DND-41 (cell line): Measurements from ENCODE around the gene SRMS.

Experiments used
- ATAC-seq: fragments of 200-7000 bp; cut with Tn5 transposase; 3 replicates; pipeline ENCODE4 v1.9.1; 2021; ENCODE audit warnings: low read depth; ENCODE audit not compliant: insufficient read depth
- DNase-seq: peaks from one replicate; pipeline ENCODE4 v3.0.0-alpha.2; 2020
- H2AFZ ChIP-seq: 2 replicates; pipeline ENCODE4 v1.6.0; 2012; ENCODE audit warnings: low read depth, low read length
- H3K27ac ChIP-seq: 2 replicates; pipeline ENCODE4 v1.5.1; 2012; ENCODE audit warnings: low read length, inconsistent platforms
- H3K27me3 ChIP-seq: fragments of 200-600 bp; sonication (generic); 2 replicates; pipeline ENCODE4 v1.6.0; 2012; ENCODE audit warnings: low read length, mild to moderate bottlenecking, inconsistent platforms; ENCODE audit not compliant: insufficient read depth, poor library complexity
- H3K36me3 ChIP-seq: 2 replicates; pipeline ENCODE4 v1.5.1; 2012; ENCODE audit warnings: low read length, inconsistent platforms; ENCODE audit not compliant: insufficient read depth
- H3K4me1 ChIP-seq: 2 replicates; pipeline ENCODE4 v1.5.1; 2012; ENCODE audit warnings: mild to moderate bottlenecking, low read length; ENCODE audit not compliant: insufficient read depth
- H3K4me2 ChIP-seq: 2 replicates; pipeline ENCODE4 v1.6.0; 2012; ENCODE audit warnings: mild to moderate bottlenecking, moderate library complexity, low read length, inconsistent platforms; ENCODE audit not compliant: insufficient read depth
- H3K4me3 ChIP-seq, 2 experiments: fragments of 200-600 bp in 1 of 2; shearing (Covaris generic) in 1 of 2; 2 replicates each; pipeline ENCODE4 v1.5.1; 2012 to 2016; ENCODE audit warnings: inconsistent platforms in 2 of 2, low read length in 2 of 2, mild to moderate bottlenecking in 2 of 2, low read depth in 1 of 2, moderate library complexity in 1 of 2
- H3K79me2 ChIP-seq: 2 replicates; pipeline ENCODE4 v1.6.0; 2012; ENCODE audit warnings: low read length, inconsistent platforms; ENCODE audit not compliant: insufficient read depth
- H3K9ac ChIP-seq: 2 replicates; pipeline ENCODE4 v1.6.0; 2012; ENCODE audit warnings: low read depth, mild to moderate bottlenecking, inconsistent platforms, low read length, moderate library complexity
- H3K9me3 ChIP-seq: 2 replicates; pipeline ENCODE4 v1.5.1; 2012; ENCODE audit warnings: low read length, moderate library complexity, mild to moderate bottlenecking, inconsistent platforms; ENCODE audit not compliant: insufficient read depth, severe bottlenecking
- H4K20me1 ChIP-seq: 2 replicates; pipeline ENCODE4 v1.6.0; 2012; ENCODE audit warnings: low read length; ENCODE audit not compliant: insufficient read depth
- EZH2 ChIP-seq: IDR thresholded peaks from 3 replicates; pipeline ENCODE4 v1.6.1; 2012; ENCODE audit warnings: borderline replicate concordance, low read depth, mild to moderate bottlenecking, moderate library complexity, low read length, inconsistent platforms; ENCODE audit not compliant: severe bottlenecking
- TF ChIP-seq, protein P1 (sequence below): IDR thresholded peaks from 2 replicates; pipeline ENCODE4 v1.5.1; 2012; ENCODE audit warnings: borderline replicate concordance, low read length, moderate library complexity, mild to moderate bottlenecking; ENCODE audit not compliant: poor library complexity, severe bottlenecking; ENCODE audit errors: extremely low read depth

Gene SRMS

GRCh38 chr20:63540417-63541186 lies 6.9 kb downstream of the SRMS start:
- H3K27ac ChIP-seq: no peak overlapping the region
- DNase-seq: no peak
- H3K9me3 ChIP-seq: no peaks in the 10 kb centered on the region
- no peak overlapping the region for H3K4me2 ChIP-seq
- H3K4me3 ChIP-seq: no peak overlapping the region
- ATAC-seq: no peak
- H3K4me1 ChIP-seq: peaks cover 21% of the 10 kb centered on the region
- no peaks in the 10 kb centered on the region for H3K79me2 ChIP-seq
- H2AFZ ChIP-seq: no peak overlapping the region
- no peak for TF ChIP-seq EZH2
- TF ChIP-seq, protein P1, sequence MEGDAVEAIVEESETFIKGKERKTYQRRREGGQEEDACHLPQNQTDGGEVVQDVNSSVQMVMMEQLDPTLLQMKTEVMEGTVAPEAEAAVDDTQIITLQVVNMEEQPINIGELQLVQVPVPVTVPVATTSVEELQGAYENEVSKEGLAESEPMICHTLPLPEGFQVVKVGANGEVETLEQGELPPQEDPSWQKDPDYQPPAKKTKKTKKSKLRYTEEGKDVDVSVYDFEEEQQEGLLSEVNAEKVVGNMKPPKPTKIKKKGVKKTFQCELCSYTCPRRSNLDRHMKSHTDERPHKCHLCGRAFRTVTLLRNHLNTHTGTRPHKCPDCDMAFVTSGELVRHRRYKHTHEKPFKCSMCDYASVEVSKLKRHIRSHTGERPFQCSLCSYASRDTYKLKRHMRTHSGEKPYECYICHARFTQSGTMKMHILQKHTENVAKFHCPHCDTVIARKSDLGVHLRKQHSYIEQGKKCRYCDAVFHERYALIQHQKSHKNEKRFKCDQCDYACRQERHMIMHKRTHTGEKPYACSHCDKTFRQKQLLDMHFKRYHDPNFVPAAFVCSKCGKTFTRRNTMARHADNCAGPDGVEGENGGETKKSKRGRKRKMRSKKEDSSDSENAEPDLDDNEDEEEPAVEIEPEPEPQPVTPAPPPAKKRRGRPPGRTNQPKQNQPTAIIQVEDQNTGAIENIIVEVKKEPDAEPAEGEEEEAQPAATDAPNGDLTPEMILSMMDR: no peak
- no peaks in the 10 kb centered on the region for H3K27me3 ChIP-seq
- no peak overlapping the region for H3K9ac ChIP-seq
- no peaks in the 10 kb centered on the region for H3K36me3 ChIP-seq
- H4K20me1 ChIP-seq: peaks cover 7% of the 10 kb centered on the region; the same call in 1 of the 2 replicates

DNA sequence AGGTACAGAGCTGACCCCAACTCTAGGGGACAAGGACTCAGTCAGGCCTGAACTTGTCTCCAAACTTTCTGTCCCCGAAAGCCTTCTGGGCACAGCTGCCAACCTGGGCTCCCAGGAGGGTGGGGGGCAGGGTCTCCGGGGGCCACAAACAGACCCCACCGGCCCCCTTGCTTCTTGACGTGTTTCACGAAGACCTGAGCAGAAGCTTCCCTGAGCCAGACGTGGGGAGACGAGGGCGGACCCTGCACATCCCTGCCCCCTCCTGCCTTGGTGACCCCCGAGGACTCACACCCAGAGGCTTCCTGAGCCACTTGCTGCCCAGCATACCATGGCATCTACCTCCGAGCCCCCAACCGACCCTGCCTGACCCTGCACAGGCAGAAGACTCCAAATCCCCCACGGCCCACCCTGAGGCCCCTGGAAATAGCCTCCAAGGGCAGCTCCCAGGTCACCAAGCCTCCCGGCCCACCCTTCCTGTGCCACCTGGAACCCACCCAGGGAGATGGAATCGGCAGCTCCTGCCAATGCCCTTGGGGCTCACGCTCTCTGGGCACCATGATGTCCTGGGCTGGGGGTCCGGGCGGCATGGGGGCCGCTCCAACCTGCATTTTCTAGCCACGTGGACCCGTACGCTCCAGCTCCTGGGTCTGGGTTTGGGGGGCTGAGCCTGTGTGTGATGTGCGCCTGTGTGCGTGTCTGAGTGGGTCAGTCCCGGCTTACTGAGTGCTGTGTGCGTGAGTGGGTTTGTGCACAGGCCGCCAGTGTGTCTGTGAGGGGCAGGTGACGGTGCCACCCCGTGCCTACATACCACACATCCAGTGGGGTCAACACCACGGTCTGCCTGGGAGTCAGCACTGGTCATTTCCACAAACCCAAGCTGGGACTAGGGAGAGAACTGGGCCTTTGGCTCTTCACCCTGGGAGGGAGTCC lies 7.8 kb downstream of the SRMS start:
- Histone ChIP-seq H3K79me2 (no peaks in the 10 kb centered on the region), H3K27ac (no peak overlapping the region), H3K9me3 (no peaks in the 10 kb centered on the region), H4K20me1 (peaks cover 4% of the 10 kb centered on the region; the same call in 1 of the 2 replicates), H2AFZ (no peak overlapping the region), H3K4me3 (no peak overlapping the region), H3K36me3 (no peaks in the 10 kb centered on the region), H3K4me2 (no peak overlapping the region), H3K9ac (no peak overlapping the region), H3K27me3 (no peaks in the 10 kb centered on the region), H3K4me1 (peaks cover 21% of the 10 kb centered on the region)
- ATAC-seq: no peak
- no peak for DNase-seq
- TF ChIP-seq EZH2: no peak
- TF ChIP-seq, protein P1: no peak

DNA sequence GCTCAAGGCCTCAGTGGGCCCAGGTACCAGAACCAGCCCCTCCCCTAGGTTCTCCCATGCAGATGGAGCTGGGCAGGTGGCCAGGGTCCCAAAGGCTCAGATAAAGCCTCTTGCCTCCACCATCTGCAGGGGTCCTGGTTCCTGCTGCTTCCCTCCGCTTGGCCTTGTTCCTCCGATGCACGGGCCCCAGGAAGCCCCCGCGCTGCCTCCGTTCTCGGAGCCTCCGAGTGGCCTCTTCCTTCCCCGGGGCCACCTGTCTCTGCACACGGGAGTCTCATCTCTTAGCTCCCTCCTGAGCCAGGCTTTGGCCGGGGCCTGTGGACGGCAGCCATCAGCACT lies 8.5 kb downstream of the SRMS start:
- Histone ChIP-seq H3K4me1 (peaks cover 21% of the 10 kb centered on the region), H3K4me3 (no peak overlapping the region), H3K4me2 (no peak overlapping the region), H4K20me1 (peaks cover 7% of the 10 kb centered on the region; the same call in 1 of the 2 replicates), H3K36me3 (no peaks in the 10 kb centered on the region), H3K9me3 (no peaks in the 10 kb centered on the region), H3K27ac (no peak overlapping the region), H2AFZ (no peak overlapping the region), H3K79me2 (no peaks in the 10 kb centered on the region), H3K27me3 (no peaks in the 10 kb centered on the region), H3K9ac (0 out of 2 replicates have a peak overlapping the region, but pooled peaks have one; percentile 50)
- DNase-seq (no peak), ATAC-seq (no peak)
- no peak for TF ChIP-seq EZH2
- TF ChIP-seq, protein P1: no peak
